Measurements from ENCODE around the gene GCSAM. TPM values are rescaled to one million over a fixed set of nuclear protein-coding genes. Genes with fewer than 3 reads are reported as not detected.
"Not testable (repeated sequence)": the region's sequence is repeated elsewhere in the genome, so short reads cannot be mapped to it uniquely, and the experiment has no call there.

GCSAM gene
- total RNA-seq, 1 donor from 2014 or later: 1.1 TPM

DNA sequence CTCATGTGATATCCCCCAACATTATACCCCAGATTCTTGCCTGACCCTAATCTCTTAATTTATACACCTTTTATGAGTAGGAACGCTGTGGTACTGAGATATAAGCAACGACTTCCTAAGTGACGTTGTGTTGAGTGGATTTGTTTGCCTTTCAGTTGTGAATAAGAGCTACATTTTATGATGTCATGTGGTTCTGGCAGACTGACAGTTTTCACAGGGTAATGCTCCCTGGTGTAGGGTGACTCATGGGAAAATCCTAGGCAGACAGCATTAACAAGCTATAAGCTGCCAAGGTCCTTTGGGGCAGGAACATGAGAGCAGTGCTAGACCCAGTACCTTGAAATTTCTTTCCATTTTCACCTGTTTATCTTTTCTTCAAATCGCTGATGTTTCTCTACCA, 35.7 kb downstream of the GCSAM start:
- ATAC-seq: peak; percentile 98

- ATAC-seq: no peak
Observed at GRCh38 chr3:112096176-112096575, 36.9 kb downstream of the GCSAM start.

- ATAC-seq: no peak
Observed at GRCh38 chr3:112095731-112096130, 37.3 kb downstream of the GCSAM start.

GRCh38 chr3:112093180-112093522, 39.9 kb downstream of the GCSAM start:
- ATAC-seq: no peak

GRCh38 chr3:112092496-112093179, 40.4 kb downstream of the GCSAM start:
- no peak for ATAC-seq

GRCh38 chr3:112090887-112091586, 42.0 kb downstream of the GCSAM start:
- no peak for ATAC-seq

DNA sequence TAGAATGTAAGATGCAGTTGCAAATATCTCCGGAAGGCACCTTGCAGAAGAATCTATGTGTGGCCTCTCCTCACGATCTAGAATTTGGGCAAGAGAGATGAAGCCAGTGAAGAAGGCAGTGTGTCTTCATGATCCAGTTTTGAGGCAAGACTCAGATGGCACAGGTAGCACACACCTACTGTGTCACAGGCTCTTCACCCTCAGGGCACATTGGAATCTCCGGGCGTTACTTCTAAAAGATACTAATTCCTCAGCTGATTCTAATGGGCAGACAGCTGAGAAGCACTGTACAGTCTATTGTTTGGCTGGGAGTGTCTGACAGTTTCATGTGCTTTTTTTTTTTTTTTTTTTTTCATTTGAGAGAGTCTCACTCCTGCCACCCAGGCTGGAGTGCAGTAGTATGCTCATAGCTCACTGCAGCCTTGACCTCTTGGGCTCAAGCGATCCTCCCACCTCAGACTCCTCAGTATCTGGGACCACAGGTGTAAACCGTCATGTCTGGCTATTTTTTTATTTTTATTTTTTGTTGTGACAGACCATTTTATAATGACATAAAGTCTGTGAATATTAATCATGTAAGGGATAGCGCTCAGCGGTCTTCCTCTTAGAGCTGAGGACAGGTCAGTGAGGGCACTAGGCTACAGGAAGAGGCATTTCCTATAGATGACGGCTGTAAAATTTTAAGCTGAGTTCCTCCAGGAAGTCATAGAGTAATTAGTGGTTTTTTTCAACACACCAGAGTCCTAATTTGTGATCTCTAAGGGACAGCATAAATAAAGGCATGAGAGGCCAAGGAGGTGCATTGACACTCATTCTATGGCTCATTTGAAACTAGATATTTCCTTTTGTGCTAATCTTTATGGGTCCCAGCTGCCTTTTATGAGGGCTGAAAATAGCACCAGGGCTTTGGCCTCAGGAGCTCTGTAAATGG, 42.8 kb downstream of the GCSAM start:
- peak; percentile 26 for ATAC-seq

DNA sequence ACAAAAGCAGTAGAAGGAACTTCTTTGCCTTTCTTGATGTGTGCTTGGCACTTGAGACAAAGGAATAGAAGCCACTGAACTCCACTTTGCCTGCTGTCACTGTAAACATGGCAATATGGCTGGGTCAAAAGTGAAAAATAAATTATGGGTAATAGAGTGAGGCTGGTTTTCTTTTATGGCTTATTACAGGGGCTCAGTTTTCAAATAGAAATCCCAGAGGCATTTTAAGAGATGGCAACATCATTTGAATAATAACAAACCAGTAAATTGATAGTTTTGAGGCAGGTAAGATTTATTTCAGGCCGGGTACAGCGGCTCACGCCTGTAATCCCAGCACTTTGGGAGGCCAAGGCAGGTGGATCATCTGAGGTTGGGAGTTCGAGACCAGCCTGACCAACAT, 44.1 kb downstream of the GCSAM start:
- ATAC-seq: no peak

GRCh38 chr3:112087746-112088145, 45.3 kb downstream of the GCSAM start:
- ATAC-seq: no peak

- no peak for ATAC-seq
Observed at GRCh38 chr3:112086875-112087524, 46.0 kb downstream of the GCSAM start.

DNA sequence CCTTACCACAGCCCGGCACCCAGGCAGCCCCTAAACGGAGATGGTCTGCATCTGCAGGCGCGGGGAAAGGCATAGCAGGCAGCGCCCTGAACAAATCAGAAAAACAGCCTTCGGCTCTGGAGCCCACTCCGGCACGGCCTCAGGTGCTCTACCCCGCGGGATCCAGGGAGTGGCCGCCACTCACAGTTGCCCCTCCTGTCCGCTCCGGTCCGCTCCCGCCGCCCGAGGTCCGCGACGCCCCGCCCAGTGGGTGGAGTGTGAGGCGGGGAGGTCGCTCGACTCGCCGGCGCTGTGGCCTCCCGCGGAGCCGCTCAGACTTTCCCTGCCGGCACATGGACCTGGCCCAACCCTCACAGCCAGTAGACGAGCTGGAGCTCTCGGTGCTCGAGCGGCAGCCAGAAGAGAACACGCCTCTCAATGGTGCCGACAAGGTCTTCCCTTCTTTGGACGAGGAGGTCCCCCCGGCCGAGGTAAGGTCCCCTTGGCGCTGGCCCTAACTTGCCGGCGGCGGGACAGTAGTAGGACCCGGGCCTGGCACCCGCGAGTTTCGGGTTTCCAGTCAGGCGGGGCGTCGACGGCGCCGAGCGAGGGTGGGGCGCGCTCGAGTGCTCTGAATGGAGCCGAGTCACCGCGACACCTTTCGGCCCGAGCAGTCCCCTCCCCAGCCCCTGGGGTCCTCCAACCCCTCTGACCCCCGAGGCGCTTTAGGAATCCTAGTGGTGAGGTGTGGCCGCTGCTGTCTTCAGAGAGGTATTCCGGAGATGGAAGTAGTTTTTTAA, 46.8 kb downstream of the GCSAM start, which contains the start of gene C3orf52:
TSS of gene C3orf52 (plus strand) at position 314 of the 779 bp plus-strand sequence. CDS start at position 333, 19 bp downstream.
- peak; percentile 92 for ATAC-seq

- ATAC-seq: peak; percentile 1
Observed at GRCh38 chr3:112085735-112086075, 47.3 kb downstream of the GCSAM start.

DNA sequence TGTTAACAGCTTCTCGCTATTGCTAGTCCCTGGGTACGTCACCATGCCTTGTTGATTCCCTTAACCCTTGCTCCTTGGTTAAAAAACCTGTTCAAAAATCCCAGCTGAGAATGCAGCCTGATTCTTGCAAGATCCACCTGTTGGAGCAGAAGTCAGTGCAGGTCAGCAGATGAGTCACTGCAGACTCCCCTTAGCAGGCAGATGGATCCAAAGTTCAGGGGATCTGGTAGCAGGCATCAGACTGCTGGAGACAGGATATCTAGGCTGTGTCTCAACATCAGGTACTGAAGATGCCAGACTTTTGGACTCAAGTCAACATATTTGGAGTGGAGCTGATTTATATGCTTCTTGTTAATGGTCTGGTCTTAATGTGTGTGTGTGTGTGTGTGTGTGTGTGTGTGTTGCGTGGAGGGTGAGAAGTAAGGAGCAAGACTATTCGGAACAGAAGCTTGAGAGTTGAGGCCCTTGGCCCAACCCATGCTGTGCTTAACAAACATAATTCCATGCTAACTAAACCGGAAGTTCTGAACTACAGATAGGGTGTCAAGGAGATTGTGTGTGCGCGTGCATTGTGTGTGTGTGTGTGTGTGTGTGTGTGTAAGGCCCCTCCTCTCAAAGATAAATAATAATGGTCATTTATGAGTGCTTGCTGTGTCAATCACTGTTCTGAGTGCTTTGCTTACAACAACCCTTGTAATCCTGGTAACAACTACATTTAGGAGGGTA, 47.9 kb downstream of the GCSAM start:
- ATAC-seq: no peak

GRCh38 chr3:112083239-112083638, 49.8 kb downstream of the GCSAM start:
- no peak for ATAC-seq

DNA sequence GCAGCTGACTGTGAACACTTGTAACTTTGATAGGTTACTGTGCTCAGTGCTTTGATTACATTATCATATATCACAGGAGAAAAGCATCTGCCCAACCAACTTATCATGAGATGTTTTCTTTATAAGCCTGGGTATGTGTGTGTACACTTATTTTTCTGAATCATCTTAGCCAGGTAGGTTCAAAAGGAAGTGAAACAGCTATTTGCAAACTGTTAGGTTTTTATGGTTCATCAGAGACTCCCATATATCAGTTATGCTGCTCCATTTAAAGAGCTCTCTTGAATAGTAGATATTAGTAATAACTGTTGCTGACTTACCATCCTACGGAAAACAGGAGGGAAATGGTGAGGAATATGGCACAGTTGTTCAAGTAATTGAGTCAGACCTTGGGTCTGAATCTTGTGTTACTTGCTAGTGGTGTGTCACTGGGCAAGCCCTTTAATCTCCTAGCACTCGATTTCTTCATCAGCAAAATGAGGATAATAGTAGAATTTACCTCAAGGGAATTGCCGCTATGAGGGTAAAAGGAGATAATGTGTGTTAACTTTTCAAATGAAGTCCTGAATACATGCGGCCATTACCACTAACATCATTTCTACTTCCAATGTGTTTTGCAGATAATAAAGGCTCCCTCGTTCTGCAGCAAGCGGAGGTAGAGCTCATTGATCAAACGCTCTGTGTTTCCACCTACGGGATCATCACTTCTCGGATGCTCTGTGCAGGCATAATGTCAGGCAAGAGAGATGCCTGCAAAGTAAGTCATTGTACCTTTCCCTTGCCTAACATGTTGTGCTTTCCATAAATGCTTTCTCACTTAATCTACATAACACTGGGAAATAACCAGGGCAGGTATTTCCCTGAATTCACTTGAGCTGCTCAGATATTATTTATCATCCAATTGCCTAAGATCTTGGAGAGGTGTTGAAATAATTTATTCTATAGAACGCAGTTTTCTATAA, 54.6 kb downstream of the GCSAM start:
- no peak for ATAC-seq

- ATAC-seq: peak; percentile 98
Observed at GRCh38 chr3:112074616-112075497, 58.2 kb downstream of the GCSAM start.

- ATAC-seq: no peak
Observed at GRCh38 chr3:112074006-112074405, 59.0 kb downstream of the GCSAM start.

DNA sequence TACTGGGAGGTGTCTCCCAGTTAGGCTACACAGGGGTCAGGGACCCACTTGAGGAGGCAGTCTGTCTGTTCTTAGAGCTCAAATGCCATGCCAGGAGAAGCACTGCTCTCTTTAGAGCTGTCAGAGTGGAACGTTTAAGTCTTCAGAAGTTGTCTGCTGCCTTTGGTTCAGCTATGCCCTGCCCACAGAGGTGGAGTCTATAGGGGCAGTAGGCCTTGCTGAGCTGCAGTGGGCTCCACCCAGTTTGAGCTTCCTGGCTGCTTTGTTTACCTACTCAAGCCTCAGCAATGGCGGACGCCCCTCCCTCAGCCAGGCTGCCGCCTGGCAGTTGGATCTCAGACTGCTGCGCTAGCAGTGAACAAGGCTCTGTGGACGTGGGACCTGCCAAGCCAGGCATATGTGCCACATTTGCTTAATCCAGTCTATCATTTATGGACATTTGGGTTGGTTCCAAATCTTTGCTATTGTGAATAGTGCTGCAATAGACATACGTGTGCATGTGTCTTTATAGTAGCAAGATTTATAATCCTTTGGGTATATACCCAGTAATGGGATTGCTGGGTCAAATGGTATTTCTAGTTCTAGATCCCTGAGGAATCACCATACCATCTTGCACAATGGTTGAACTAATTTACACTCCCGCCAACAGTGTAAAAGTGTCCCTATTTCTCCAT, 60.5 kb downstream of the GCSAM start:
- not testable (repeated sequence) for ATAC-seq

All from esophagus mucosa (tissue), 1 donor.